ENCODE data around the gene AOPEP.

The AOPEP gene

DNA sequence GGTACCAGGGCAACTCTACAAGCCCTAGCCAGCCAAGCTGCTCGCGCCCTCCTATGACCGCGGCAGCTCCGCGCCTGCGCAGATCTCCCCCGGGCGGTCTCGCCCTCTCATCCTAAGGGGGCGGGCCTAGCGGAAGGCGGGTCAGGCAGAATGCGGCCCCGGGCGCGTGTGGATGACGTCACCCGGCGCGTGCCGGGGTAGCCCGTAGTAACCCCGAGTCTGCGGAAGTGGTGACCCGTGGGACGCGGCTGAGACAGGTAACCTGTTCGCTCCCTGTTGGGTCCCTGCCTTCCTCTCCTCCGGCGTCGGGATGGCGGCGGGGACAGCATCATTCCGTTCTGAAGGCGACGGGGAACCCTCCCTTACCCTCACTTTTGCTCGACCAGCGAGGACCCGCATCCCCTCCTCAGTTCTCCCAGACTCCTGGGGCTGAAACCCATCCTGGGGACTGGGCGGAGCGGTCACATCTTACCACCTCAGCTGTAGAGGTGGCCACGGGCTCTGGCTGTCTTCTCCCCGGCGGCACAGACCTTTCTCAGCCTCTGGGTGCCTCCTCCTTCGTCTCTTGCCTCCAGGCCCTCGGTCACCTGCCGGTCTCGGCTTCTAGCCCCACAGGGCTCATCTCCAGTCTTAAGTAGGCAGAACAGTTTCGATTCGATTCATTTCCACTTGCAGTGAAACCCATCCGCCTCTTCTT, at the start of gene AOPEP:
Gene AOPEP, plus strand, starts transcription at position 205 of the 697 bp plus-strand sequence. CDS start 33,085 bp downstream, outside the sequence.
- Mint-ChIP-seq H3K4me1 (peaks cover 15% of the 10 kb centered on the region), H3K9me3 (peaks cover 3% of the 10 kb centered on the region), H3K4me3 (peak within 1 kb of the TSS; percentile 94), H3K36me3 (no peaks in the 10 kb centered on the region), H3K27me3 (no peaks in the 10 kb centered on the region), H3K27ac (peak within 1 kb of the TSS; percentile 95)
- peak; percentile 99 for ATAC-seq

DNA sequence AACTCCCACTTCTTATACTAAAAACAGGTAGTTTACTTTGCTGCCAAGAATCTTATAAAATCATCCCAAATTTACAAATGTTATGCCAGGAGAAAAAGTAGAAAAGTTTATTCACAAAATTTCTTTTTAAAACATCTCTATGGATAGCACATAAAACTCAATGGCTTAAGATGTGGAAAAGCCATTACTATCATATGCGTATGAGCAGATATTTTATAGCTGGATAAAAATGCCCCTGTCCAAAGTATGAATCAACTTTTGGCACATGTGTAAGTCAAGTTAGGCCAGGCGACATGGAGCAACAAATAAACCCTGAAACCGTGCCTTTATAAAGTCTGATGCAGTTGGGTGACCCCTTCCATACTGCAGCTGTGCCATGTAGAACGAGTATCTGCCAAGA, 48.6 kb upstream of the AOPEP start:
- Mint-ChIP-seq H3K4me3 (no peak overlapping the region), H3K27me3 (no peaks in the 10 kb centered on the region), H3K9me3 (no peaks in the 10 kb centered on the region), H3K4me1 (peaks cover 6% of the 10 kb centered on the region), H3K36me3 (no peaks in the 10 kb centered on the region), H3K27ac (no peak overlapping the region)
- no peak for ATAC-seq

DNA sequence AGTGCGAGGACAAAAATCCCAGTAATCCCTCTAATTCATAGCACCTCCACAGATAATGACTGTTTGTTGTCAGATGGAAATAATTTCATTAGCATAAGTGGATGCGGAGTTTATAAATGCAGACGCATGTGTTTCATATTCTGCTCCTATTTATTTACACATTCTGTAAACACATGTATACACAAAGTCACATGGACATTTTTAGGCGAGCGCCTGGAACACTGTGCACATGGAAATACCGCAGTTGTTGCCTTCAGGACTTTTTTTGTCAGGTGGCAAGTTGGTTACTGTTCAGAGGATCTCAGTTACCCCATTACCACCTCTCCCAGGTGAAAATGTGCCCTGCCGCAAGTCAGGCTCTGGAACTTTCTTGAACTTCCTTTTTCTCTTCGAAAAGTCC, 46.9 kb upstream of the AOPEP start:
- H3K9me3 Mint-ChIP-seq = no peaks in the 10 kb centered on the region
- no peak for ATAC-seq
- H3K27me3 Mint-ChIP-seq = no peaks in the 10 kb centered on the region
- H3K27ac Mint-ChIP-seq = no peak overlapping the region
- H3K4me1 Mint-ChIP-seq = peaks cover 6% of the 10 kb centered on the region
- H3K36me3 Mint-ChIP-seq = no peaks in the 10 kb centered on the region
- H3K4me3 Mint-ChIP-seq = no peak overlapping the region

DNA sequence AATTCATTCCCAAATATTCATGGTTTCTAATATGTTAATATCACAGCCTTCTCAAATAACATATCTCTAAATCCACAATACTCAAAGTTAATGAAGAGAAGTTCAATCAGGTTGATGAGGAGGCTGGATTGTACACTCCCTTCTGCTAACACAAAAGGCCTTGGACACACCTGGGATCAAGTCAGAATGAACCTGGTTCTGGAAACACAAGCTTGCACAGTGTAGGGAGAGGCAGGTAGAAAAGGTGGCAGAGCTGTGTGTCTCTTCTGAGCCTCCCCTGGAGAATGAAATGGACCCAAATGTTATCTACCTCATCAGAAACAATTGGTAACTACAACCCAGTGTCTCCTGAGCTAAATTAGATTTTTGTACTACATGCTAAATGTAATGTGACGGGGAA, 46.5 kb upstream of the AOPEP start:
- ATAC-seq = no peak
- H3K4me1 Mint-ChIP-seq = peaks cover 6% of the 10 kb centered on the region
- no peak overlapping the region for H3K4me3 Mint-ChIP-seq
- no peaks in the 10 kb centered on the region for H3K9me3 Mint-ChIP-seq
- H3K27me3 Mint-ChIP-seq = no peaks in the 10 kb centered on the region
- H3K27ac Mint-ChIP-seq = no peak overlapping the region
- no peaks in the 10 kb centered on the region for H3K36me3 Mint-ChIP-seq

GRCh38 chr9:94680621-94681020, 45.9 kb upstream of the AOPEP start:
- no peaks in the 10 kb centered on the region for H3K27me3 Mint-ChIP-seq
- no peak for ATAC-seq
- H3K9me3 Mint-ChIP-seq = no peaks in the 10 kb centered on the region
- peaks cover 6% of the 10 kb centered on the region for H3K4me1 Mint-ChIP-seq
- H3K4me3 Mint-ChIP-seq = no peak overlapping the region
- H3K36me3 Mint-ChIP-seq = no peaks in the 10 kb centered on the region
- no peak overlapping the region for H3K27ac Mint-ChIP-seq

- Mint-ChIP-seq H3K27me3 (no peaks in the 10 kb centered on the region), H3K27ac (no peak overlapping the region), H3K4me3 (no peak overlapping the region), H3K36me3 (no peaks in the 10 kb centered on the region), H3K4me1 (peaks cover 6% of the 10 kb centered on the region), H3K9me3 (no peaks in the 10 kb centered on the region)
- peak; percentile 84 for ATAC-seq
These were observed 45.0 kb upstream of the AOPEP start for GRCh38 chr9:94681508-94681907.

DNA sequence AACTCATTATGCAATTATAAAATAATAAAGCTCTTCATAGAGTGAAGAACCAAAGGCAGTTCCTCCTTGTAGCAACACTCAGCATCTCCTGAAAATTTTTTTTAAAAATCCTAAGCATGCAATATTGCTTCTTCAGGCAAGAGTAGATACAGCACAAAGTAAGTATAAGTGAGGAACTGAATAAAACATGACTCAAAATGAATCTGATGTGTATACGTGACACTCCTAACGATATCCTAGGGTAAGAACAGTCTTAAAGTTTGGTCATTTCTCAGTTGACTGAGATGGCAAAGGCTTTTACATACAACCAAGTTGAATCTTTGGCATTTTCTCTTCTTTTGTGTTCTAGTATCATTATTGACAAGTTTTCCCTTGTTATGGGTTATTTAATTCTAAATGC, 41.1 kb upstream of the AOPEP start:
- Mint-ChIP-seq H3K9me3 (no peaks in the 10 kb centered on the region), H3K4me3 (no peak overlapping the region), H3K36me3 (no peaks in the 10 kb centered on the region), H3K27me3 (no peaks in the 10 kb centered on the region), H3K4me1 (peaks cover 6% of the 10 kb centered on the region), H3K27ac (no peak overlapping the region)
- peak; percentile 58 for ATAC-seq

DNA sequence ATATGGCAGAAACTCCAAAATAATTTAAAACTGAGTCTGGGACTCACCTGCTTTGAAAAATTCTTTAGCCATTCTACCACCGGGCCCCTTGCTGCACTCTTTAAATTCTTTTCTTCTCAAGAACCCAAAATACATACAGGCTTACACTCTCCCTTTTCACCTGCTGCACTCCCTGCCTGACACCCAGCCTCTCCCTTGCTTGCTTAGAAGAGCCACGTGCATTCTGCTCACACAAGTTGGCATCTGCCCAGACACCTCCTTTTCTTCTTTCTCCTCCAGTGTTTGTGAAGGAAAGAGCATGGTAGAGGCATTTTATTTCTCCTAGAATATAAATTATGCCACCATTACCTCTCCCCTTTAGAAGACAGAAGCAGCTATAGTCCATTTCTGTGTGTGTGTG, 39.0 kb upstream of the AOPEP start:
- H3K9me3 Mint-ChIP-seq = no peaks in the 10 kb centered on the region
- H3K27me3 Mint-ChIP-seq = peaks cover 18% of the 10 kb centered on the region
- no peaks in the 10 kb centered on the region for H3K36me3 Mint-ChIP-seq
- no peak overlapping the region for H3K4me3 Mint-ChIP-seq
- H3K4me1 Mint-ChIP-seq = no peaks in the 10 kb centered on the region
- no peak for ATAC-seq
- no peak overlapping the region for H3K27ac Mint-ChIP-seq

DNA sequence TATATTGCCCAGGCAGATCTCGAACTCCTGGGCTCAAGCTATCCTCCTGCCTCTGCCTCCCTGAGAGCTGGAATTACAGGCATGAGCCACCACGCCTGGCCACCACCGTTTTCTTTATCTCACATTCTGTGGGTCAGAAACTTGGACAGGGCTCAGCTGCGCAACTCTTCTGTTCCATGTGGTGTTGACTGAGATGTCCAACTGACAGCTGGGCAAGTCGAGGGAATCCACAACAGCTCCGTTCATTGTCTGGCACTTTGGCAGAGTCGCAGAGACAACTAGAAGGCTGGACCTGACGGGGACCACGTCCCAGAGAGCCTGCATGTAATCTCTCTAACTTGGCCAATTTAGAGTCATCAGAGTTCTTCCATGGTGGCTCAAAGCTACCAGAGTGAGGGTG, 36.2 kb upstream of the AOPEP start:
- no peak for ATAC-seq
- Mint-ChIP-seq H3K36me3 (no peaks in the 10 kb centered on the region), H3K4me3 (no peak overlapping the region), H3K4me1 (no peaks in the 10 kb centered on the region), H3K27me3 (peaks cover 29% of the 10 kb centered on the region), H3K9me3 (no peaks in the 10 kb centered on the region), H3K27ac (no peak overlapping the region)

DNA sequence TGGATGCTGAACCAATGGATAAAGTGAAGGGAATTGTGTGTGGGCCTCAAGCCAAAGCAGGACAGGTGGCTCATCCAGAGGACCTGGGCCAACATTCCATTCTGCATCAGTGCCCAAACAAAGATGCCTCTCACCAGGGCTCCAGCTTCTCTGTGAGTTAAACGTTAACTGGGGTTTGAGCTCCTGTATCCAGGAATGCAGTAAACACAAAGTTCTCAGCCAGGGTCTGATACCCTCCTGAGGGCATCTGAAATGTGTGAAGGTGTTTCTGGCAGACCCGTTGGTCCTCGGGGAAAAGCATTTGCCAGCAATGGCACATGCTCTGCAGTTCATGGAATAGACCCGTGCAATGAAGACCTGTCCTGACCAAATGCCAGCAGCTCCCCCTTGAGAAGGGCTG, 33.9 kb upstream of the AOPEP start:
- ATAC-seq = no peak
- Mint-ChIP-seq H3K27me3 (peaks cover 41% of the 10 kb centered on the region), H3K4me3 (no peak overlapping the region), H3K9me3 (no peaks in the 10 kb centered on the region), H3K27ac (no peak overlapping the region), H3K36me3 (no peaks in the 10 kb centered on the region), H3K4me1 (no peaks in the 10 kb centered on the region)

- Mint-ChIP-seq H3K4me1 (no peaks in the 10 kb centered on the region), H3K27me3 (peaks cover 44% of the 10 kb centered on the region), H3K9me3 (no peaks in the 10 kb centered on the region), H3K36me3 (no peaks in the 10 kb centered on the region), H3K27ac (no peak overlapping the region), H3K4me3 (no peak overlapping the region)
- ATAC-seq = no peak
These were observed 32.9 kb upstream of the AOPEP start for GRCh38 chr9:94693485-94694204.

DNA sequence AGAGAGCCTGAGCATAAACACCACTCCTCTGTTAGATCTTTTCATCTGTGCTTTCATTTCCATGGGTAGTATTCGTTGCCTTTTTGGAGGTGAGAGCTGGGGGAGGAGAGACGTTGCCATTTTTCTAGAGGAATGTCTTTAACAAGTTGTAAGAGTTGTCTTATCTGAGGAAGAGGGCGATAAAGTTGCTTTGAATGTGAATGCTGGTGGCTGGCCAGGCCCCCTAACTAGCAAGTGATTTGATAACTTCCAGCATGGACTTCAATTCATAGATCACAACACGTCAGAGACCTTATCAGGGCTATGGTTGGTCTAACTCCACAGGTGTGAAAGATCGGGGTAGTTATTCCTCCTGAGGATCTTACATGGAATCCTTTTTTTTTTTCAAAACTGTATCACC, 30.0 kb upstream of the AOPEP start:
- ATAC-seq = no peak
- Mint-ChIP-seq H3K36me3 (no peaks in the 10 kb centered on the region), H3K27ac (no peak overlapping the region), H3K9me3 (no peaks in the 10 kb centered on the region), H3K4me3 (no peak overlapping the region), H3K27me3 (peaks cover 57% of the 10 kb centered on the region), H3K4me1 (no peaks in the 10 kb centered on the region)

DNA sequence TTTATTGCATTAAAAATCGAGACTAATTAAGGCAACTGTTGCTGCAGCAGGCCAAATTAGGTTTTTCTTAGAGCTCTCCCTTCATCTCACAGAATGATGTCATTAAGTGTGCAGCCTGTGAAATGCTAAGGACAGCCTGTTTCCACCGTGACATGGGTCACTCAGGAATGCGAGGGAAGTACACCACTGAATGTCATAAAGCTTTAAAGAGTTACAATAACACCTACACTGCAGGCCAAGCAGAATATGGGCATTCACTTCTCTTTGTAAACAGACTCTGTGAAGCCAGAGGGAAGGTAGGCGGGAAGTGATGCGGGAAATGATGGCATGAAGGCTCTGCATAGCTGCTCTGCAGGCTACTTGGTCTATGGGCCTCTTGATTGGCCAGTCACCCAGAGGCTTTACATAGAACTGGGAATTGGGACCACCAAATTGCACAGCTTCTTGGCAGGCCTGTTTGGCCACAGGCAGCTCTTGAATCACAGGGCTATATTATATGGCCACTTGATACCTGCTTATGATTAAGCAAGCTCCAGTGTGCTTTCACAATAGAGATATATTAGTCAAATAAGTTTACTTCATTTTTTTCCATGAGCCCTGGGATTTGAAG, 28.4 kb upstream of the AOPEP start:
- no peak for ATAC-seq
- Mint-ChIP-seq H3K27ac (no peak overlapping the region), H3K36me3 (no peaks in the 10 kb centered on the region), H3K9me3 (no peaks in the 10 kb centered on the region), H3K27me3 (peaks cover 43% of the 10 kb centered on the region), H3K4me3 (no peak overlapping the region), H3K4me1 (no peaks in the 10 kb centered on the region)

- no peak overlapping the region for H3K27ac Mint-ChIP-seq
- H3K36me3 Mint-ChIP-seq = no peaks in the 10 kb centered on the region
- H3K4me1 Mint-ChIP-seq = no peaks in the 10 kb centered on the region
- ATAC-seq = no peak
- no peaks in the 10 kb centered on the region for H3K9me3 Mint-ChIP-seq
- H3K4me3 Mint-ChIP-seq = no peak overlapping the region
- H3K27me3 Mint-ChIP-seq = peaks cover 37% of the 10 kb centered on the region
These were observed 26.7 kb upstream of the AOPEP start for GRCh38 chr9:94699715-94700373.

GRCh38 chr9:94700445-94700844, 26.1 kb upstream of the AOPEP start:
- H3K27ac Mint-ChIP-seq = no peak overlapping the region
- no peak overlapping the region for H3K4me3 Mint-ChIP-seq
- ATAC-seq = no peak

More at GRCh38 chr9:94700445-94700844, 26.1 kb upstream of the AOPEP start:
- no peaks in the 10 kb centered on the region for H3K36me3 Mint-ChIP-seq
- no peaks in the 10 kb centered on the region for H3K9me3 Mint-ChIP-seq
- no peaks in the 10 kb centered on the region for H3K4me1 Mint-ChIP-seq
- H3K27me3 Mint-ChIP-seq = peaks cover 37% of the 10 kb centered on the region
